Stimulated activated CD4-positive, alpha-beta T cell treated with anti-CD3 and anti-CD28 coated beads, Interleukin-1b, Interleukin-23, amount 100 ng/mL, for 4 hours (primary cell): ENCODE results near the gene FAF1.

ENCODE experiments used
- DNase-seq, 2 donors: peaks; one replicate each; pipeline ENCODE4 v3.0.0-alpha.2; 2020; ENCODE audit warnings: low read depth in 2 of 2

The FAF1 gene

DNA sequence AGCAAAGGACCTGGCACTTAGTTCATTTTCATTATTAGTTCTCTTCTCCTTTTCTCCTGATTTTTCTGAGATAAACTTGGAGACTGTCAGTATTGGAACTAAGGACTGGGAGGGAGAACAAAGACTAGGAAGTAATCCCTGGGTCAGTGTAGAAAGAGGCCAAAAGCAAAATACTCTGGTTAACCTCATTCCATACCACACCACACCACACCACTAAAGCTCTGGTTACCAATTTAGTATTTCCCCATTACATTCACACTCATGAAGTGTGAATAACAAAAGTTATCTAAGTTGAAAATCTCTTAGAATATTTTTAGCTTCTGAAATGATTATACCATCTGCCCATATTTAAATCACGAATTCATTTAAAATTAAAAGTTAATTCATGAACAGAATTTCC, 467.9 kb downstream of the FAF1 start:
- no peak for DNase-seq

DNA sequence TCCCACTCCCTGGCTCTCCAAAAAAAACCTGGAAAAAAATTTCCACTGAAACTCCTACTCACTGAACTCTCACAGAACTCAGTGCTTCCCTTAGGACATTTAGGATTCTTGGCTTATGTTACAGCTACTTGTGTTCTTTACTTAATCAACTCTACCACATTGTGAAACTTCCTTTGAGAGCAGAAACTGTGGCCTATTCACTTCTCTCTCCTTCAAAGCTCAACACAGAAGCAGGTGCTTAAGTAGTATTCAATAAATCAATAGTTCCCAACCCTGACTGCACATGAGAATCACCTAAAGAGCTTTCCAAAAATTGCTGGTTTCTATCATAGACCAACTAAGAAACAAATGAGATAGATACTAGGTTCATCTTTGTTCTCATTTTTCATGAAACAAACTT, 468.9 kb downstream of the FAF1 start:
- DNase-seq = no peak

- DNase-seq = no peak
Observed at GRCh38 chr1:50490640-50491039, 469.4 kb downstream of the FAF1 start.

DNA sequence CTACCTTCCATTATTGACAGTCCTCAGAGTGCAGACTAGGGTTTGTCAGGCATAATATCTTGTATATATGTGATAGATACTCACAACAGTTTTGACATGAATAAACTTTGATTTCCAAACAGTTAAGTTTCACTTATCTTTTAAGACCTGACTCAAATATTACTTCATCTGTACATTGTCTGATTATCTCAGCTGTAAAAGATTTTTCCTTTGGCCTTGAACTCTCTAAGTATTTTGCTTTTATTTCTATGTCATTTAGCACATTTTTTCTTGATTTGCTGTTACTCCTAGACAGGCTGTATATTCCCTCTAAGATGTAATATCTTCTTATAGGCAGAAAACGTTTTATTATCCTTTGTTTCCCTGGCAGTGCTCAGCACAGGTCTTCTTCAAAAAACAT, 471.2 kb downstream of the FAF1 start:
- DNase-seq = no peak

GRCh38 chr1:50488356-50488755, 471.7 kb downstream of the FAF1 start:
- DNase-seq = no peak

GRCh38 chr1:50487725-50488124, 472.3 kb downstream of the FAF1 start:
- DNase-seq = no peak

DNA sequence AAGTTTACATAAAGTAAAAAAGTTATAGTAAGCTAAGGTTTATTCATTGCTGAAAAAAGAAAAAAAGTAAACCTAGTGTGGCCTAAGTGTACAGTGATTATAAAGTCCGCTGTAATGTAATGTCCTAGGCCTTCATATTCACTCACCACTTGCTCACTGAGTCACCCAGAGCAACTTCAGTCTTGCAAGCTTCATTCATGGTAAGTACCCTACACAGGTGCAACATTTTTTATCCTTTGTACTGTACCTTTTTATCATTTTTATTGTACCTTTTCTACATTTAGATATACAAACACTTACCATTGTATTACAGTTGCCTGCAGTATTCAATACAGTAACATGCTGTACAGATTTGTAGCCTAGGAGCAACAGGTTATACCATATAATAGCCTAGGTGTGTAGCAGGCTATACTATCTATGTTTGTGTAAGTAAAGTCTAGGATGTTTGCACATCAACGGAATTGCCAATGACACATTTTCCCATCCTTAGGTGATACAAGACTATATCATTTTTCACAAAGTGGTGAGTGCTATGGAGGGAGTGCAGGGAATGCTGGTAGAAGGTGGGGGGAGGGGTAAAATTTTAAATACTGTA, 478.8 kb downstream of the FAF1 start:
- DNase-seq = no peak

- DNase-seq = no peak
Observed at GRCh38 chr1:50476800-50477199, 483.3 kb downstream of the FAF1 start.

GRCh38 chr1:50474859-50475809, 484.9 kb downstream of the FAF1 start:
- DNase-seq = no peak

- no peak for DNase-seq
Observed at GRCh38 chr1:50473513-50473912, 486.6 kb downstream of the FAF1 start.

DNA sequence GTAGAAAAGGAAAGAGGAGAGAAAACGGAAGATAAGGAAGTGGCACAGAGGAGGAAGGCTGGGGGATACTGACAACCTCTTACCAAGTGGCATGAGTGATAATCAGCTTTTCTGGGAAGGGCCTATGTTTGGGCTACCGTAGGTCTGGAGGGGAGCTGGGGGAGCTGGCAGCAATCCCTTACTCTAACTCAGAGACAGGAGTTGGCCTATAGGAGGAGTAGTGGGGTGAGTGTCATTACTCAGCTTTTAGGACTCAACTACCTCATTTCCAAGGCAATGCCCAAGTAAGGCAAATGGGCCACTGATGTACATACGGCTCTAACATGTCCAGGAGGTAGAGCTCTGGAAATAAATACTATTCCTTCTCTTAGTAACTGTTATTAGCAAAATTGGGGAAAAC, 488.1 kb downstream of the FAF1 start:
- no peak for DNase-seq

GRCh38 chr1:50462964-50463363, 497.1 kb downstream of the FAF1 start:
- no peak for DNase-seq

DNA sequence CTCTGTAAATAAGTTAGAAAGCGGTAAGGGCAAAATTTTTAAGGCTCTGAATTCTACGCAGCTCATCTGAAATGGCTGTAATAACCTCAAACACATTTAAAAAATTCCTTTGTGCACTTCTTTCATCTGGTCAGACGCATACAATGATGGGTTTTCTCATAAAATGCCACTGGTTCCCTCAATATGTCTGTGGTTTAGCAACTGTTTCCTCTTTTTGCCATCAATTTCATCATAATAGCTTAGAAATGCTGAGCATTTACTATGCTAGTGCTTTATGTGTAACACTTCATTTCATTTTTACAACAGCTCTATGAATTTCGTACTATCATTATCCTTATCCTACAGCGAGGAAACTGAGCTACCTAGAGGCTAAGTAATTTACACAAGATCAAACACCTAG, 501.6 kb downstream of the FAF1 start:
- no peak for DNase-seq

- DNase-seq = no peak
Observed at GRCh38 chr1:50454911-50455310, 505.2 kb downstream of the FAF1 start.

GRCh38 chr1:50453266-50453665, 506.8 kb downstream of the FAF1 start:
- DNase-seq = no peak

- no peak for DNase-seq
Observed at GRCh38 chr1:50452700-50453099, 507.4 kb downstream of the FAF1 start.

GRCh38 chr1:50450861-50451653, 509.0 kb downstream of the FAF1 start:
- DNase-seq = no peak

GRCh38 chr1:50447961-50448360, 512.1 kb downstream of the FAF1 start:
- no peak for DNase-seq

DNA sequence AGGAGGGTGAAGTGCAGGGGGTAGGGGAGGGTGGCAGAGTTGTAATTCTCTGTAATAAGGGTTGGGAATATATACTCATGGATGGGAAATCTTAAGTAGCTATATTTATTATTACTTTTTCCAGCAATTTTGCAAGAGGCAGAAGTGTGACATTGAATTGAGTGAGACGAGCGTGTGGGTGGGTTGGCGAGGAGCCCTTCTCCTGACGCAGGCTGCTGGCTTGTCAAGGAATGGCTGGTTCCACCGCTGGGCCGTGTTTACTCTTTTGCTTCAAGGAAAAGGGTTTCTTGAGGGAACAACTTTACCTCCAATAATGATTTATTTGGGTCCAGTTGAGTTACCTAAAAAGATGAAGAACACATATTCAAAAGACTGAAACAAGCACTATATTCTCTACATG, 518.9 kb downstream of the FAF1 start:
- DNase-seq = no peak

GRCh38 chr1:50438945-50439344, 521.1 kb downstream of the FAF1 start:
- no peak for DNase-seq

- DNase-seq = no peak
Observed at GRCh38 chr1:50436489-50436888, 523.6 kb downstream of the FAF1 start.

DNA sequence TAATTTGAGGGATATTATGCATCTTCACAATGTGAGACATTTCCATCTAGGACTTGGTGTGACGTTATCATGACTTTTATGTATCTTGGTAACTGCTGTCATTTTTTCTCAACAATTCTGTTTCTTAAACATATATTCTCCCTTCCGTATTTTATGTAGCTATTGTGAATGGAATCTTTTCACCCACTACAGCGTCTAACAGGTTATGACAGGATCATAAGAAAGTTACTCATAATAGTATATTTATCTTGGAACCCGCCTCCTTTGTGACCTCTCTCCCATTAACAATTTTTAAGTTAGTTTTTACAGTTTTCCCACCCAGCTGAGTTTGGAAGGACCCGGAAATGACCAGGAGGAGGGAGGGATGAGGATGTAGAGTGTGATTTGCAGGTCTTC, 530.1 kb downstream of the FAF1 start:
- no peak for DNase-seq
